Gastroesophageal sphincter (tissue), 4 donors: ENCODE results near the gene GPS1. TPM values are rescaled to one million over a fixed set of nuclear protein-coding genes. Genes with fewer than 3 reads are reported as not detected.

Experiments used
- ATAC-seq: fragments of 150-250 bp; one replicate; pipeline ENCODE4 v1.9.1; 2016; ENCODE audit warnings: mild to moderate bottlenecking, moderate library complexity
- H3K27ac ChIP-seq, 4 donors: fragments of 200-600 bp; sonication (generic) in 3 of 4; 1 replicate in 3 of 4; 2 replicates in 1 of 4; pipeline ENCODE4 v1.5.1; 2016 to 2019
- H3K27me3 ChIP-seq: fragments of 200-600 bp; sonication (generic); one replicate; pipeline ENCODE4 v1.5.1; 2019
- H3K36me3 ChIP-seq, 2 donors: fragments of 200-600 bp; sonication (generic); one replicate each; pipeline ENCODE4 v1.5.1; 2019; ENCODE audit warnings: control low read depth in 1 of 2
- H3K4me1 ChIP-seq, 3 donors: fragments of 200-600 bp; sonication (generic); 1 replicate in 2 of 3; 2 replicates in 1 of 3; pipeline ENCODE4 v1.5.1; 2016 to 2019; ENCODE audit warnings: control low read depth in 2 of 3
- H3K4me3 ChIP-seq, 2 donors: fragments of 200-600 bp; sonication (generic); one replicate each; pipeline ENCODE4 v1.5.1; 2019; ENCODE audit warnings: mild to moderate bottlenecking in 1 of 2, moderate library complexity in 1 of 2
- H3K9me3 ChIP-seq, 3 donors: fragments of 200-600 bp; sonication (generic); one replicate each; pipeline ENCODE4 v1.5.1; 2017 to 2019; ENCODE audit warnings: control low read depth in 2 of 3
- EP300 ChIP-seq: sonication (generic); formaldehyde crosslinking; IDR thresholded peaks from one replicate; pipeline ENCODE4 v1.6.1; 2017; ENCODE audit warnings: antibody characterized with exemption, mild to moderate bottlenecking
- POLR2A ChIP-seq, 2 donors: fragments of 450-650 bp; IDR thresholded peaks; one replicate each; pipeline ENCODE4 v1.6.1; 2017; ENCODE audit warnings: antibody characterized with exemption in 2 of 2, mild to moderate bottlenecking in 2 of 2, moderate library complexity in 1 of 2
- POLR2AphosphoS5 ChIP-seq: sonication (generic); formaldehyde crosslinking; IDR thresholded peaks from one replicate; pipeline ENCODE4 v1.6.1; 2017; ENCODE audit warnings: antibody characterized with exemption
- WGBS, 2 donors: methylation state at CpG; one replicate each; pipeline ENCODE4 v1.1.5; 2018; ENCODE audit warnings: low coverage in 1 of 2; 5-methylcytosine and 5-hydroxymethylcytosine counted together
- total RNA-seq, 4 donors: library from RNA; depleted of rRNA; stranded (reverse); fragments of >200 nt; gene quantifications; one replicate each; pipeline ENCODE4 v1.1.0, GENCODE V29; 2016
- TF ChIP-seq, protein P1 (sequence below), 4 experiments: fragments of 200-600 bp in 2 of 4; fragments of 450-650 bp in 2 of 4; sonication (generic) in 1 of 4; IDR thresholded peaks; one replicate each; pipeline ENCODE4 v1.5.1; 2017 to 2019; ENCODE audit warnings: antibody characterized with exemption in 4 of 4, mild to moderate bottlenecking in 2 of 4, moderate library complexity in 2 of 4

GPS1 gene
- total RNA-seq, 4 donors from 2014 or later = 69.3 to 103 (median 77.2) TPM

DNA sequence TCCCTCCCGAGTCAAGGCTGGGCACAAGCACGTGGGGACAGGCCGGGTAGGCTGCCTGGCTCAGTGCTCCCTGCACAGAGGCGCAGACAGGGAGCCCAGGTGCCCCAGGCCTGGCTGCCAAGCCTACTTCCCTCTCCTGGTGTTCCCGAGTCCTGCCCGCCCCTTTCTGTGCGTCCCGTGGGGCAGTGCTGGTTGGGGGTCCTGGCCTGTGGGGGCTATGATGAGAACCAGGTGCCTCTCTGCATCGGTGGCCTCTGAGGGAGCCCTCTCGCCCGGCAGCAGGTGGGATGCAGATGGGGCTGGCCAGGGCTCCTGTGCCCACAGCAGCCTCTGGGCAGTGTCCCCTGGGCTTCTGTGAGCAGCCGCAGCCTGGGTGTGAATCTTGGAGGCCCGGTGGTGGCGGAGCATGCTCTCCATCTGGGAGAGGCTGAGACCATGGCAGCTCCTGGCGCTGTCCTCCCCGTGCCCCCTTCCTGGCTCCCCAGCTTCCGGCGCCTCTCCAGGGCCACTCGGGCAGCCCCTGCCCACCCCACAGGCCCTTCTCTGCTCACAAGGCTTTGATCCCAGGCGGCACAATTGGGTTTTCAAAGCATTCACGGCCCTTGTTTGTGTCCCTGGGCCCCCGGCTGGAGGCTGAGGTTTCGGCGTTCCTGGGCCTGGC is 36.3 kb upstream of the GPS1 start:
- H3K4me3 ChIP-seq = no peak overlapping the region
- H3K4me1 ChIP-seq = peaks cover 0 to 10% (median 0%) of the 10 kb centered on the region in 3 donors
- TF ChIP-seq POLR2A (IDR thresholded peaks at IDR 0.05) (no peak), POLR2AphosphoS5 (no peak), EP300 (no peak)
- TF ChIP-seq, protein P1, sequence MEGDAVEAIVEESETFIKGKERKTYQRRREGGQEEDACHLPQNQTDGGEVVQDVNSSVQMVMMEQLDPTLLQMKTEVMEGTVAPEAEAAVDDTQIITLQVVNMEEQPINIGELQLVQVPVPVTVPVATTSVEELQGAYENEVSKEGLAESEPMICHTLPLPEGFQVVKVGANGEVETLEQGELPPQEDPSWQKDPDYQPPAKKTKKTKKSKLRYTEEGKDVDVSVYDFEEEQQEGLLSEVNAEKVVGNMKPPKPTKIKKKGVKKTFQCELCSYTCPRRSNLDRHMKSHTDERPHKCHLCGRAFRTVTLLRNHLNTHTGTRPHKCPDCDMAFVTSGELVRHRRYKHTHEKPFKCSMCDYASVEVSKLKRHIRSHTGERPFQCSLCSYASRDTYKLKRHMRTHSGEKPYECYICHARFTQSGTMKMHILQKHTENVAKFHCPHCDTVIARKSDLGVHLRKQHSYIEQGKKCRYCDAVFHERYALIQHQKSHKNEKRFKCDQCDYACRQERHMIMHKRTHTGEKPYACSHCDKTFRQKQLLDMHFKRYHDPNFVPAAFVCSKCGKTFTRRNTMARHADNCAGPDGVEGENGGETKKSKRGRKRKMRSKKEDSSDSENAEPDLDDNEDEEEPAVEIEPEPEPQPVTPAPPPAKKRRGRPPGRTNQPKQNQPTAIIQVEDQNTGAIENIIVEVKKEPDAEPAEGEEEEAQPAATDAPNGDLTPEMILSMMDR (IDR thresholded peaks at IDR 0.05) = no peak
- H3K27me3 ChIP-seq = no peaks in the 10 kb centered on the region
- WGBS, 2 donors = 70% methylated on average over 2 of the region's 24 CpGs; no CpG with 5 or more reads in 1 of the 2 donors
- no peak for ATAC-seq
- H3K27ac ChIP-seq = no peak overlapping the region
- H3K9me3 ChIP-seq = no peaks in the 10 kb centered on the region
- H3K36me3 ChIP-seq = peaks cover 0 to 49% of the 10 kb centered on the region in 2 donors

DNA sequence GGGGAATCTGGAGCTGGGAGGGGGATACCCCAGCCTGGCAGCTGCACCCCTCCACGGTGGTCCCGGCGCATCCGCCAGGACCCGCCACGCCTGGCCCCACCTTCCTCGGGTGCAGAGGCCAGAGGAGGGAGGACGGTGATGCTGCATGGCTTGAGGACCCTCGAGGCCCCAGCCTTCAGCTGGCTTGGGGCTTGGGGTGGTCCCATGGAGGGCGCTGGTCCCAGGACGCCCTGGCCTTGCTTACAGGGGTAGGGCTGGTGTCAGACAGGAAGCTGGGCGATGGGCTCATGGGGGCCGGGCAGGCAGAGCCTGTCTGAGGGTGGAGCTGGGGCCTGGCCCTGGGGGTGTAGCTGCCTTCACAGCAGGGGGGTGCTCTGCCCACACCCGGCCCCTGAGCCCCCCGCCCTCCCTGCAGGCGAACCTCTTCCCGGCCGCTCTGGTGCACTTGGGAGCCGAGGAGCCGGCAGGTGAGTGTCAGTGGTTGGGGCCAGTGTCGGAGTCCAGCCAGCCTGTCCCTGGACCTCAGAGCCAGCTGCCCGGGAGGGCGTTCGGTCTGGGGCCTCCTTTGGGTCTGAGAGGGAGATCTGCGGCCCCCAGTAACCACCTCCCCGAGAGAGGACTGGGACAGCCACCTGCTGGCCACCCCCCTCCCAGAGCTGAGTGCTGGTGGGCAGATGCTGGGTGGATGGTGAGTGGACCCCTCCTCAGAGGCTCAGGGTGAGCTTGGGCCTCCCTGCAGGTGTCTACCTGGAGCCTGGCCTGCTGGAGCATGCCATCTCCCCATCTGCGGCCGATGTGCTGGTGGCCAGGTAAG is 35.4 kb upstream of the GPS1 start:
- no peak for ATAC-seq
- no peak for TF ChIP-seq EP300
- TF ChIP-seq POLR2A (IDR thresholded peaks at IDR 0.05) = no peak
- TF ChIP-seq POLR2AphosphoS5 = no peak
- TF ChIP-seq, protein P1 (IDR thresholded peaks at IDR 0.05) = no peak

DNA sequence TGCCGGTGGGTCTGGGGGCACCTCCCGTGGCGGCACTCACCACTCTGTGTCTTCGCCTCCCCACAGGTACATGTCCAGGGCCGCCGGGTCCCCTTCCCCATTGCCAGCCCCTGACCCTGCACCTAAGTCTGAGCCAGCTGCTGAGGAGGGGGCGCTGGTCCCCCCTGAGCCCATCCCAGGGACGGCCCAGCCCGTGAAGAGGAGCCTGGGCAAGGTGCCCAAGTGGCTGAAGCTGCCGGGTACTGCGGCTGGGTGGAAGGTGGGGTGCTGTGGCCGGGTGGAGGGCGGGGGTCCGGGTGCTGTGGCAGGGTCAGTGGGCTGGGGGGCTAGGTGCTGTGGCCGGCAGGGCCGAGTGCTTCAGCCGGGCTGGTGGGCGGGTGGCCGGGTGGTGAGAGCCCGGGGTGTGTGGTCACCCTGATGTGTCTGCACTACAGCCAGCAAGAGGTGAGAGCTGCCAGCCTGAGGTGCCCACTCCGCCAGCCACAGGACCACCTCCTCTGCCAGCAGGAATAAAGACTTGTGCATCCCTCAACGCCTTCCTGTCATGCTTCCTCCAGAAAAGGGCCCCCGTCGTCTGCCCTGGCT is 34.7 kb upstream of the GPS1 start:
- no peak for TF ChIP-seq EP300
- H3K36me3 ChIP-seq = peaks cover 0 to 34% of the 10 kb centered on the region in 2 donors
- H3K4me3 ChIP-seq = no peak overlapping the region
- no peaks in the 10 kb centered on the region for H3K27me3 ChIP-seq
- no peak for ATAC-seq
- H3K27ac ChIP-seq = no peak overlapping the region
- peaks cover 0 to 25% (median 12%) of the 10 kb centered on the region in 3 donors for H3K4me1 ChIP-seq
- H3K9me3 ChIP-seq = no peaks in the 10 kb centered on the region
- no CpG with 5 or more reads among the region's 24 CpGs for WGBS, 2 donors

More for the DNA sequence above, 35.4 kb upstream of the GPS1 start:
- H3K4me3 ChIP-seq = no peak overlapping the region
- no peaks in the 10 kb centered on the region for H3K9me3 ChIP-seq
- WGBS, 2 donors = 90% methylated on average over 2 of the region's 28 CpGs; no CpG with 5 or more reads in 1 of the 2 donors
- no peak overlapping the region for H3K27ac ChIP-seq
- no peaks in the 10 kb centered on the region for H3K27me3 ChIP-seq
- peaks cover 0 to 18% (median 5%) of the 10 kb centered on the region in 3 donors for H3K4me1 ChIP-seq
- peaks cover 0 to 41% of the 10 kb centered on the region in 2 donors for H3K36me3 ChIP-seq

DNA sequence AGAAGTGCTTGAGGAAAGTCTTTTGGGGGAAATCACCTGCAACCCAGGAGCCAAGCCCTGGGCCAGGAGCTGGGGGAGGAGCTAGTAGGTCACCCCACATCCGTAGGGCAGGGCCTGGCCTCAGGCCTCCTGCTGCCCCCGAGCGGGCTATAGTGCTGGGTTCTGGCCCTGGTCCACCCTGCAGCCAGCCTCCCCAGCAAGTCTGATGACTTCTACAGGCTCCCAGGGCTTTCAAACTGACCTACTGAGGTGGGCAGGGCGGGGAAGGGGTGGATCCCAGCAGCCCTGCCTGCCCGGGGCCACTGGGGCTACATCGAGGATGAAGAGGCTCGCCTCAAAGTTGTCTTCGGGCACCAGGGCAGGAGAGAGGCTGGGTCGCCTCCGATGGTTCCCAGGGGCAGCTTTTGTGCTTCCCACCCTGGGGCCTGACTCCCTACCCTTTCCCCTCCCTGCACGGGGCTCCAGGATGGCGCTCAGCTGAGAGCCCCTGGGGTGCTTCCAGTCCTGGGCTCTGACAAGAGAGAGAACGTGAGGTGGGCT is 34.0 kb upstream of the GPS1 start:
- Histone ChIP-seq H3K27me3 (no peaks in the 10 kb centered on the region), H3K36me3 (peaks cover 0 to 28% of the 10 kb centered on the region in 2 donors), H3K4me3 (no peak overlapping the region), H3K9me3 (no peaks in the 10 kb centered on the region), H3K27ac (no peak overlapping the region), H3K4me1 (peaks cover 0 to 31% (median 17%) of the 10 kb centered on the region in 3 donors)
- no peak for TF ChIP-seq POLR2AphosphoS5
- TF ChIP-seq EP300 = no peak
- TF ChIP-seq, protein P1 (IDR thresholded peaks at IDR 0.05) = no peak
- no peak for TF ChIP-seq POLR2A (IDR thresholded peaks at IDR 0.05)
- 100% methylated on average over 3 of the region's 13 CpGs; no CpG with 5 or more reads in 1 of the 2 donors for WGBS, 2 donors
- no peak for ATAC-seq
